Inflammatory macrophage treated with lipopolysaccharide for 1 hour (primary cell): ENCODE data around the gene LMTK3.
"Not testable (repeated sequence)": the region's sequence is repeated elsewhere in the genome, so short reads cannot be mapped to it uniquely, and the experiment has no call there.

Experiments used
- DNase-seq, 2 donors: peaks; one replicate each; pipeline ENCODE4 v3.0.0-alpha.2; 2020 to 2022

The LMTK3 gene

DNA sequence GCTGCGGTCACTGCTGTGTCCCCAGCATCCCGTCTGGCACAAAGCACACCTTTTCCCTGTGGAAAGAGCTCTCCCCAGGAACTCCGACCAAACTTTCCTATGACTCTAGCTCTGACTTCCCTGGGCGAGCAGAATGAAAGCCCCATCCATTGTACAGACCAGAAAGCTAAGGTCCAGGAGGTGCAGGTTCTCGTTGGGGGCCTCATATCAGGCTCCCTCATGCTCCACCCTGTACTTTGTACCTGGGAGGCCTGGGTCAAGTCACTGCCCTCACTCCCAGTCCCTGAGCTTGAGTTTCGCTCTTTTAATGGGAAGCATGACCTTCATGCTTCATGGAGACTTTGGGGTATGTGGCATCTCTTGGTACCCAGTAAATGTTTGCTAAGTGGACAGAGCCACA, 24.1 kb downstream of the LMTK3 start:
- no peak for DNase-seq

DNA sequence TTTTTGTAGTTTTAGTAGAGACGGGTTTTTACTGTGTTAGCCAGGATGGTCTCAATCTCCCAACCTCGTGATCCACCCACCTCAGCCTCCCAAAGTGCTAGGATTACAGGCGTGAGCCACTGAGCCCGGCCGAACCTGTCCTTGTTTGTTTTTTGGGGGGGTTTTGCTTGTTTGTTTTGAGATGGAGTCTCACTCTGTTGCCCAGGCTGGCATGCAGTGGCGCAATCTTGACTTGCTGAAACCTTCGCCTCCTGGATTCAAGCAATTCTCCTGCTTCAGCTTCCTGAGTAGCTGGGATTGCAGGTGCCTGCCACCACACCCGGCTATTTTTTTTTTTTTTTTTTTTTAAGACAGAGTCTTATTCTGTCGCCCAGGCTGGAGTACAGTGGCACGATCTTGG, 24.9 kb downstream of the LMTK3 start:
- not testable (repeated sequence) for DNase-seq

DNA sequence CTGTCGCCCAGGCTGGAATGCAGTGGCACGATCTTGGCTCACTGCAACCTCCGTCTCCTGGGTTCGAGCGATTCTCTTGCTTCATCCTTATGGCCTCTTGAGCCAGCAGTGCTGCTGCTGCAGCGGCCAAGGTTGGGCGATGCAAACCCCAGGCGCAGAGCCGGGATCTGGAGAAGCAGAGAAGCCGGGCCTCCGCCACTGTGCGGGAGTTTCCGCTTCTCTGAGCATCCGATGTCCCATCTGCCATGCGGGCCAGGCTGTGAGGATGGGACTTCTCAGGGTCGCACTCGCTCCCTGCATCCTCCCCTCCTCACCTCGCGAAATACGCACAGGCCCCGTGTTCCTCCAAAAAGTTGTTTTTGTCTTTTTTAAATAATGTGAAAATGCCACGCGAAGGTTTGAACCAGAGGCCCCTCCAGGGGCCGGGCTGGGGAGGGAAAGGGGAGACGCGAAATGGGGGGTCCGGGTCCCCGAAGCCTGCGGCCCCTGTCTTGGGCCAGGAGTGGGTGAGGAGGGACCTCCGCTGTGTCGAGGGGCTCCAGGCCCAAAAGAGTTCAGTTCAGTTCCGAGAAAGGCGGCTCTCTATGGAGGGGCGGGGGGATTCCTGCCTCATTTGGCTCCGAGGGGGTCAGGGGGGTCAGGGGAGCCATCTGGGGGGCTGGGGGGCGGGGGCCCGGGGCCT, 26.6 kb downstream of the LMTK3 start:
- DNase-seq = no peak

DNA sequence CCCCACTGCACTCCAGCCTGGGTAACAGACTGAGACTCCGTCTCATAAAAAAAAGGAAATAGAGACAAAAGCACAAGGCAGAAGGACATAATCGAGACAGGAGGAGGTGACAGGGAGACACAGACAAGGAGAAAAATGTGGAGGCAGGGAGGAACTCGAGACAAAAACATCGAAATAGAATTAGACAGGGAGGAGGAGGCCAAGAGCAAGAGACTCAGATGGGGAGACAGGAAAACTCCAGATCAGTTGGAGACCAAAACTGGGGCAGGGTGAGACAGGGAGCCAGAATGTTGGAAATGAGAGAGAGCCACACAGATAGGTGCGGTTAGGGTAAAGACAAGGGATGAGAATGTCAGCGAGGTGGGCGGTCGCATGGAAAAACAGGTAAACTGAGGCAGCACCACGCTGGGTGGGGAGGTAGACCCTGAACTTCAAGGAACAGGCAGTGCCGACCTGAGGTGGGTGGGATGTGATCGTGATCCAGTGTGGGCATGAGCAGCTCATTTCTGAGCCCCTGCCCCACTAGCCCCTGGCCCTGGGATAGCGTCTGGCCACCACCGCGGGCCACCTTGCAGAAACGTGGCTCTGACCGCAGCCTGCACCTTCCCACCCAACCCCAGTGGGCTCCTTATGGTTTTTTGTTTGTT, 27.3 kb downstream of the LMTK3 start:
- no peak for DNase-seq

DNA sequence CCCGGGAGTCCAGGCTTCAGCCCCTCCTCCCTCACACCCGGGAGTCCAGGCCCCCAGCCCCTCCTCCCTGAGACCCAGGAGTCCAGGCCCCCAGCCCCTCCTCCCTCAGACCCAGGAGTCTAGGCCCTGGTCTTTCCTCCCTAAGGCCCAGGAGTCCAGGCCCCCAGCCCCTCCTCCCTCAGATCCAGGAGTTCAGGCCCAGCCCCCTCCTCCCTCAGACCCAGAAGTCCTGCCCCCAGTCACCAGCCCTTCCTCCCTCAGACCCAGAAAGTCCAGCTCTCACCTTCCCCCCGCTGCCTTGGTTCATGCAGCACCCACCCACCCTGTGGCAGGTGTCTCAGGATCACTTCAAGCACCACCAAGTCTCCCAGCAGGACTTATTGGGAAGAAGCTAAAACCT, 28.3 kb downstream of the LMTK3 start:
- DNase-seq = no peak

DNA sequence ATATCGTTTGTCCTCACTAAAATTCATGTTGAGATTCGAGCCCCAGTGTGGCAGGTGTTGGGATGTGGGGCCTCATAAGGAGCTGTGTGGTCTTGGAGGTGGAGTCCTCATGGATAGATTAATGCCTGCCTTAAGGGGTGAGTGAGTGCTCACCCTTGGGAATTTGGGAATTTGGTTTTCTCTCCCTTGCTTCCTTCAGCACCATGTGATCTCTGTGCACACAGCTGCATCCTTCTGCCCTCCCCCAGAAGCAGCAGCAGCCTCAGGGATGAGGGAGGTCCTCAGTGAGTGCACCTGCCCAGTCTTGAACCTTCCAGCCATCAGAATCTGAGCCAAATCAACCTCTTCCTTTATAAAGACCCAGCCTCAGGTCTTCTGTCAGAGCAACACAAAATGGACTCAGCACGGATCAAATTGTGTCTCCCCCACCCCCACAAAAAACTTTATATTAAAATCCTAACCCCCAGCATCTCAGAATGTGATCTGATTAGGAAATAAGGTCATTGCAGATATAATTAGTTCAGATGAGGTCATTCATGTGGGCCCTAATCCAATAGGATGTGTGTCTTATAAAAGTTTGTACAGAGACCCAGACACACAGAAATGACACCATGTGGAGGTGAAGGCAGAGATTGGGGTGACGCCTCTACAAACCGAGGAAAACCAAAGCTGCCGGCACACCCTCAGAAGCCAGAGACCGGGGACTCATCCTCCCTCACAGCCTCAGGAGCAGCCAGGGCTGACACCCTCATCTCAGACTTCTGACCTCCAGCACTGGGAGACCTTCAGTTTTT, 29.6 kb downstream of the LMTK3 start:
- no peak for DNase-seq

DNA sequence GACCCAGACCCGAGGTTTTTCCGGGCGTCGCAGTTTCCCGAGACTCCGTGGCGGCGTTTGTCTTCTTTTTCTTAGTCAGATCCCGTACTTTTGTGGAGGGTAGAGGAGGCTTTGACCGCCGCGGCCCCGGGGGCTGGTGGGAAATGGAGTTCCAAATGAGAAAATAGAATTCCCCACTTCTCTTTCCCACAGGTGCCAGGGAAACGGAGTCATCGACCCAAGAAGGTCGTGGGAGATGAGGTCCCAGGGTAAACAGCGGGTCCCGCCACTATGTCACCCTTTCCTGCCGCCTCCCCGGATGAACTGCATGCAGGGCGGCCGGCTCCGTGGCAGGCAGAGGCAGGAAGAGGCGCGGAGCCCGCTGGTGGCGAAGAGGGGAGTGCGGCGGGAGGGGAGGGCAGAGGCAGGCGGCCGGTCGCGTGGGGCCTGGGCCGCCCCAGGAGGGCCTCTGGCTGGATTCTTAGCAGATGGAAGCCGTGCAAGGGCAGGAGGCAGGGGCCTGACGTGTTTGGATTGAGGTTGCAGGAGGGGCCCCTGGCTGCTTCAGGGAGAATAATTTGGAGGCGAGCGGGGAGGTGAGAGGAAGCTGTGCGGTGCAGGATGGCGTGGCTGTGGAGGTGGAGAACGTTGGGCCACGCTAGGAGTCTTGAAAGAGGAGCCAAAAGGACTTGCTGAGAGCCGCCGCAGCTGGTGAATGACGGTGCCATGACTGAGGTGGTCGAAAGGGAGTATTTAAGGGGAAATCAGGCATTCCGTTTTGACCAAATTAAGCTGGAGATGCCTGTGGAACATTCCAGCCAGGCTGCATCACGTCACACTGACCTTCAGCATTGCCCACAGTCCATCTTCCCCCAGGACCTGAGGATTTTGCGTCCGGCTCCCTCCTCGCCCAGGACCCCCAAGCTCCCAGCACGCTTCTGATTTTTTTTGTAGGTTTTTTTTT, 30.8 kb downstream of the LMTK3 start:
- peak in 1 of 2 donors; percentile 18 for DNase-seq

DNA sequence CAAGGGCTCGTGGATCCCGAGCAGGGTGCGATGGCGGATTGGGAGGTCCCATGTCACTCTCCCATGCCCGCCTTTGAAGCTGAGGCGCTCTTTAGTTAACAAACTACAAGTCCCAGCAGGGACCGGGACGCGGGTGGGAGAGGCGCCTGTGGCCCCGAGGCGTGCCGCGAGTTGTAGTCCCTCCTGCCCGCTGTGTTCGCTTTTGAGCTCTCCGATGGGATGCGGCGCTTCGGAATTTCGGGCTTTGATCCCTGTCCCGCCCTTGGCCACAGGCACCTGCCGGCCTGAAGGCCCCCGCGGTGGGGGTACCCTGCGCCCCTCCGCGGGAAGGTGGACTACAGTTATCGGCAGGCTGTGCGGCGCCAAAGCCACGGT, 31.5 kb downstream of the LMTK3 start:
- no peak for DNase-seq

DNA sequence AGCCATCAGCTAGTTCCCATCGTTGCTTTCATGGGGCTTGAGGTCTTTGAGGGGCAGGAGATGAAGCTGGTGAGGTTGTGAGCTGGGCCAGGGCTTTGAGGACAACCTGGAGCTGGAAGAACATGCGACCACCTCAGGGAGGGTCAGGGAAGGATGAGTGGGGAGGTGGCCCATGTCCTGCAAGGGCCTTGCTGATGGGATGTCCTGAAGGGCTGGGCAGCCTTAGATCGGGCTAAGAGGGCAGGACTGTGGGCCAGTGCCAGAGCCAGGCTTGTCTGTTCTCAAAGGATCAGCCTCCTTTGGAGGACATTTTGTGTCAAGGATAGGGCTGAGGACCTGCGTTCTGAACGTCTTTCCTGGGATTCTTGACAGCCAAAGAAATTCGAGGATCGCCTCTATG, 31.9 kb downstream of the LMTK3 start:
- no peak for DNase-seq

DNA sequence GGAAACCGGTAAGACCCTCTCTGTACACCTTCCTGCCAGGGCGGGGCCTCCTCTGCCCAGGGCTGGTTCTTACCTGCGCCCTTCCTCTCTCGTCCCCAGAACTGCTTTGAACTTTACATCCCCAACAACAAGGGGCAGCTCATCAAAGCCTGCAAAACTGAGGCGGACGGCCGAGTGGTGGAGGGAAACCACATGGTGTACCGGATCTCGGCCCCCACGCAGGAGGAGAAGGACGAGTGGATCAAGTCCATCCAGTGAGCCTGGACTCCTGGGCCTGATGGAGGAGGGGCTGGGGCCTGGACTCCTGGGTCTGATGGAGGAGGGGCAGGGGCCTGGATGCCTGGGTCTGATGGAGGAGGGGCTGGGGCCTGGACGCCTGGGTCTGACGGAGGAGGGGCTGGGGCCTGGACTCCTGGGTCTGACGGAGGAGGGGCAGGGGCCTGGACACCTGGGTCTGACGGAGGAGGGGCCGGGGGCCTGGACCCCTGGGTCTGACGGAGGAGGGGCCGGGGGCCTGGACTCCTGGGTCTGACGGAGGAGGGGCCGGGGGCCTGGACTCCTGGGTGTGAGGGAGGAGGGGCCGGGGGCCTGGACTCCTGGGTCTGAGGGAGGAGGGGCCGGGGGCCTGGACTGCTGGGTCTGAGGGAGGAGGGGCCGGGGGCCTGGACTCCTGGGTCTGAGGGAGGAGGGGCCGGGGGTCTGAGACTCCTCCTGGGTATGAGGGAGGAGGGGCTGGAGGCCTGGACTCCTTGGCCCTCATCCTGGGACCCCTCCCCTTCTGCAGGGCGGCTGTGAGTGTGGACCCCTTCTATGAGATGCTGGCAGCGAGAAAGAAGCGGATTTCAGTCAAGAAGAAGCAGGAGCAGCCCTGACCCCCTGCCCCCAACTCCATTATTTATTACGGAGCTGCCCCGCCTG, 33.0 kb downstream of the LMTK3 start:
- no peak for DNase-seq

DNA sequence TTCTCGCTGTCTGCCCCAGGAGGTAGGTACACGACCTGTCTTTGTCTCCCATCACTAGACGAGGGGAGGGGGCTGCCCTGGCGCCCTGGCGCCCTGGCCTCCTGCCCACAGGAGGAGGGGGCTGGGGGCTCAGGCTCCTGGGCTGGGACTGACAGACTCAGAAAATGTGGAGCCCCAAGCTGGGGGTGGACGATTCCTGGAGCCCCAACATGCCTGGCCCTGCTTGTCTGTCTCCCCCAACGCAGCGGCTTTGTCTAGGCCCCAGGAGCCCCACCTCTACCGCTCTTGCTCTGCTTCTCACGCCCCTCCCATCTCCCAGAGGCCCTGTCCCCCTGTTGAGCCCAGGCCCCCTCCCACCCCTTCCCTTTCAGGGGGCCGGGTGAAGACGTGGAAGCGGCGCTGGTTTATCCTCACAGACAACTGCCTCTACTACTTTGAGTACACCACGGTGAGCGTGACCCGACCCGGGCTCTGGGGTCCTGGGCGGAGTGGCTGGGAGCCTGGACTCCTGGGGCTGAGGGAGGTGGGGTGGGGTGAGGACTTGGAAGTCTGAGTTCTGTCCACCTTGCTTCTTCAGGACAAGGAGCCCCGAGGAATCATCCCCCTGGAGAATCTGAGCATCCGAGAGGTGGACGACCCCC, 33.8 kb downstream of the LMTK3 start:
- DNase-seq = no peak

DNA sequence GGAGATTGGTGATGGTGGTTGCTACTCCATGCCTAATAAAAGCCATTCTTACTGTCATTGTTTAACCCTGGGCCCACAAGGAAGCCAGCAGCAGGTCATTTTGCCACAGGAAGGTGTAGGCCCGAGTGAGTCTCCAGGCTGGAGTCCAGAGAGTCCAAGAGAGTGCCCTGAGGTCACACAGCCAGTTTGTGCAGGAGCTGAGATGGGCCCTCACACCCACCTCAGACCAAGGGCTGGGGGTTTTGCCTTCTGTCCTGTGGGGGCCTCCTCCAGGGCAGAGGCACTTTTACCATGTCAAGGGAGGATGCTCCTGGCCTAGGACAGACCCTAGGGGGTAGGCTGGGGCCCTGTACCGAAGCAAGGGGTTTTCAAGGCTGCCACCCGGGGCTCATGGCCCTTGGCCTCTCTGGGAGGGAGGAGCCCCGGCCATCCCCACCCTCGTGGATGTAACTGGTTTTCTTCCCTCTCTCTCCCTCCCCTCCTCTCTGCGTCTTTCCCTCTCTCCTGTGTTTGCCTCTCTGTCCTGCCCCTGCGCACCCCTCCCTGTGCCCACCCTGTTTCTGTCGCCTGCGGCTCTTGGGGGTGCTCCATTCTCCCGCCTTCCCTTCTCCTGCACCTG, 34.5 kb downstream of the LMTK3 start:
- DNase-seq = no peak

DNA sequence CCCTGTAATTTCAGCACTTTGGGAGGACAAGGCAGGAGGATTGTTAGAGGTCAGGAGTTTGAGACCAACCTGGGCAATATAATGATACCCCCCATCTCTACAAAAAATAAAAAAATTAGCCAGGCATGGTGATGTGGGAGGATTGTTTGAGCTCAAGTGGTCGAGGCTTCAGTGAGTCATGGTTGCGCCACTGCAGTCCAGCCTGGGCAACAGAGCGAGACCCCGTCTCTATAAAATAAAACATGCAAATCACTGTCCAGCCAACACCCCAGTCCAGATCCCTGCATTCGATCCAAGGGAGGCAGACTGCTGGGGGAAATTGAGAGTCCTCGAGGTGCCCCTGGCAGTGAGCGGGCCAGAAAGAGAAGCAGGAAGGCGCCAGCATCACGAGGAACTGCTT, 35.5 kb downstream of the LMTK3 start:
- no peak for DNase-seq

DNA sequence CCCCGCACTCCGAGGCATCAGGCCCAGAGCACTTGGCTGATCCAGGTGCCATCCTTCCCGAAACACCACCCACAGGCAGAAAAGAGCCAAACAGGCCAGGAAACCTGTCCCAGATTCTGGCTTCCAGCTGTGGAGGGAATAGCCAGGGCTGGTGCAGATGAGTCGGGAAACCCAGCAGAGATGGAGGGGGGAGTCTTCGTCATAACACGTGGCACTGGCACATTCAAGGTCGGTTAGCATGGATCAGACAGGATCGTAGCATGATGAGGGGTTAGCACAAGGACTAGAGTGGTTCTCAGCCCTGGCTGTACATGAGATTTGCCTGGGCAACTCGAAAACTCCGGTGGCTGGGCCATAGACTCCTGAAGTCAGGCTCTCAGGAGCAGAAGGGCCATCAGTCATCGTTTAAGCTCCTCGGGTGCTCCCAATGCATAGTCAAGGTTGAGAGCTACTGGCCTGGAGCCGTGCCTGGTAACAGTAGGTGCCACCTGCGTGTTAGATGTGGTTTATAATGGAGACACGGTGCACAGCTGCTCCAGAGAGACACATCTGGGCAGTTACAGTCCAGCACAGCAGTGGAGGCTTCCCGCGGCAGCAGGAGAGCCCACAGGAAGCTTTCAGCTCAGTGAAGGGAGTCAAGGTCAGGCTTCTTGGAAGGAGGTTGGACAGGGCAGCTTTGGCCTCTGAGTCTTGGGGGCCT, 36.1 kb downstream of the LMTK3 start:
- DNase-seq = no peak

DNA sequence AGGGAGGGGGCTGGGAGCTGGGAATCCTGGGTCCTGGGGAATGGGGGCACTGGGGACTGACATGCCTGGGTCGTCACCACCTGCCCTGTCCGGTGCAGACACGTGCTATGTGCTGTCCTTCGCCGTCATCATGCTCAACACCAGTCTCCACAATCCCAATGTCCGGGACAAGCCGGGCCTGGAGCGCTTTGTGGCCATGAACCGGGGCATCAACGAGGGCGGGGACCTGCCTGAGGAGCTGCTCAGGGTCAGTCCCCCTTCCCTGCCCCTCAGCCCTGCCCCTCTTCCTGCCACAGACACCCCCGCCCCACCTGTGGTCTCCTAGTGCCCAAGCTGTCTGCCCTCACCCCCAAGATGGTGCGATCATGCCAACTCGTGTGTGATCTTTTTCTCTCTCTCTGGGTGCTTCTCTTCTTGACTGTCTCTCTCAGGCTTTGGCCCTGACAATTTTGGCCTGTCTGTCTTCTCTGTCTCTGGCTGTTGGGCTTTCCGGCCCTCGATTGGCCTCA, 37.5 kb downstream of the LMTK3 start:
- DNase-seq = no peak

DNA sequence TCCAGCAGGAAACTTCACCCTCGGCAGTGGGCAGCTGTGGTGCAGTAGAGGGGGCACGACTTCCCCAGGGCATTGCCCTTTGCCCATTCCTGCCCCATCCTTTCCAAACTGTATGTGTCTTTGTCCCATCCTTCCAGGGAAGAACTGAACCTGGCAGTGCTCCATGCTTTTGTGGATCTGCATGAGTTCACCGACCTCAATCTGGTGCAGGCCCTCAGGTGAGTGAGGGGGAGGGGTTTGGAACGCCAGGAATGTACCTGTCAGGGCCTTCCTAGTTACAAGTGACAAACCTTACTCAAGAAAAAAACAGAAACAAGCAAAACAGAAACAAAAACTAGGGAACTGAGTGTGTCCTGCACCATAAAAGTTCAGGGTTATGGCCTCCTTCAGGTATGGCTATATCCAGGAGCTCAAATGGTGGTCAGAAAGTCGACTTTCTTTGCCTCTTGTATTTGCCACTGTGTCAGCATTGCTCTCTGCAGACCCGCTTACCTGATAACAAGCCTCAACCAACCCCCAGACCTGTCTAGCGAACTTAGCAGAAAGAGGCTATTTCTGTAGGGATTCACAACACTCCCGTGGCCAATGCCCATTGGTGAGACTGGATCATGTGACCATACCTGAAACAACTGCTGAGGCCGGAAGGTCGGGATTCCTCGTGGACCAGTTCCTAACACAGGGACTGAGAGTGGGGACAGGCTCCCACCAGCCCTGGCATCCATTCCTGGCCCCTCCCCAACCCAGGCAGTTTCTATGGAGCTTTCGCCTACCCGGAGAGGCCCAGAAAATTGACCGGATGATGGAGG, 38.3 kb downstream of the LMTK3 start:
- DNase-seq = no peak

DNA sequence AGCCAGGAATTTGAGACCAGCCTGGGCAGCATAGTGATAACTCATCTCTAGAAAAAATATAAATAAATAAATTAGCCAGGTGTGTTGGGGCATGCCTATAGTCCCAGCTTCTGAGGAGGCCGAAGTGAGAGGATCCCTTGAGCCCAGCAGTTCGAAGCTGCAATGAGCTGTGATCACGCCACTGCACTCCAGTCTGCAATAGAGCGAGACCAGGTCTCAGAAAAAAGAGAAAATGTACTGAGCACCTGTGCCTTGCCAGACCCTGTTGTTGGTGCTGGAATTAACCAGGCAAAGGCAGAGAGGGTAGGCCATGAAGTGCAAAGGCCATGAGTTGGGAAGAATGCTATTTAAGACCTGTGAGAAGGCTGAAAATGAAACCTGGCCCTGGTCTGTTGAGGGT, 39.8 kb downstream of the LMTK3 start:
- DNase-seq = no peak

DNA sequence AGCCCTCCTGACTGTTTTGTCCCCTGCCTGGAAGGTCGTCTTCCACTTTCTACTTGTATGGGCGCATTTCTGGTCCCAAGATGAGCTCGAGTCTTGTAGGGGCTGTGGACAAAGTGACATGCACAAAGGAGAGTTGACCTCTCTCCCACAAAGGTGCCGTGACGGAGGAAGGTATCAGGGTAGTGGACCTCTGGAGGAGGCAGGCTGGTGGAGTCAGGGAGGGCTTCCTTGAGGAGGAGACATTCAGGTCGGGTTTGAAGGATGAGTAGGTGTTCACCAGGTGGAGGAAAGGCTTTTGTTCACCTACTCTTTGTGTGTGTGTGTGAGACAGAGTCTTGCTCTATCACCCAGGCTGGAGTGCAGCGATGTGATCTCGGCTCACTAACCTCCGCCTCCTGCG, 40.8 kb downstream of the LMTK3 start:
- DNase-seq = no peak
